DOHH2 (cell line): ENCODE results near the gene ITGB5.

Experiments
- H3F3A ChIP-seq: fragments of 200-600 bp; sonication (generic), shearing (Covaris generic); 2 replicates; pipeline ENCODE4 v1.6.0; 2016; ENCODE audit warnings: antibody characterized with exemption, mild to moderate bottlenecking; ENCODE audit not compliant: control insufficient read depth, insufficient read depth
- H3K27ac ChIP-seq: fragments of 200-600 bp; sonication (generic); 2 replicates; pipeline ENCODE4 v1.5.1; 2014; ENCODE audit warnings: low read depth, mild to moderate bottlenecking, low read length, moderate library complexity
- H3K27me3 ChIP-seq: fragments of 200-600 bp; sonication (generic); 2 replicates; pipeline ENCODE4 v1.6.1; 2014; ENCODE audit warnings: mild to moderate bottlenecking, low read length, mixed read lengths; ENCODE audit not compliant: control insufficient read depth
- H3K36me3 ChIP-seq: fragments of 200-600 bp; sonication (generic); 2 replicates; pipeline ENCODE4 v1.6.1; 2014; ENCODE audit warnings: mild to moderate bottlenecking, low read length, moderate library complexity, mixed read lengths; ENCODE audit not compliant: control insufficient read depth
- H3K4me1 ChIP-seq: fragments of 200-600 bp; sonication (generic); 2 replicates; pipeline ENCODE4 v1.6.1; 2014; ENCODE audit warnings: mild to moderate bottlenecking, low read length, mixed read lengths; ENCODE audit not compliant: control insufficient read depth
- H3K4me2 ChIP-seq: fragments of 200-600 bp; sonication (generic); 2 replicates; pipeline ENCODE4 v1.6.0; 2014; ENCODE audit warnings: mild to moderate bottlenecking, low read length, moderate library complexity
- H3K4me3 ChIP-seq: fragments of 200-600 bp; sonication (generic); 2 replicates; pipeline ENCODE4 v1.5.1; 2014; ENCODE audit warnings: mild to moderate bottlenecking, low read length, mixed read lengths
- H3K79me2 ChIP-seq: fragments of 200-600 bp; sonication (generic); 2 replicates; pipeline ENCODE4 v1.6.1; 2014; ENCODE audit warnings: mild to moderate bottlenecking, low read length, mixed read lengths; ENCODE audit not compliant: control insufficient read depth
- H3K9me2 ChIP-seq: fragments of 200-600 bp; sonication (generic); replicated peaks from 2 replicates; pipeline ENCODE4 v1.6.1; 2014; ENCODE audit warnings: mild to moderate bottlenecking, low read length, mixed read lengths; ENCODE audit not compliant: control insufficient read depth
- H3K9me3 ChIP-seq: fragments of 200-600 bp; sonication (generic); 2 replicates; pipeline ENCODE4 v1.6.1; 2014; ENCODE audit warnings: antibody characterized with exemption, low read length, mixed read lengths; ENCODE audit not compliant: control insufficient read depth, insufficient read depth
- H4K20me1 ChIP-seq: fragments of 200-600 bp; sonication (generic); 2 replicates; pipeline ENCODE4 v1.6.0; 2014; ENCODE audit warnings: low read depth, mild to moderate bottlenecking, antibody characterized with exemption, low read length, moderate library complexity; ENCODE audit not compliant: control insufficient read depth, insufficient read depth
- CTCF ChIP-seq: fragments of 200-600 bp; sonication (generic); IDR thresholded peaks from one replicate; pipeline ENCODE4 v1.5.1; 2014; ENCODE audit warnings: antibody characterized with exemption, mild to moderate bottlenecking, low read depth, low read length; ENCODE audit not compliant: poor library complexity, severe bottlenecking
- EZH2phosphoT487 ChIP-seq: fragments of 200-600 bp; sonication (generic); IDR thresholded peaks from 2 replicates; pipeline ENCODE4 v1.6.1; 2017; ENCODE audit warnings: borderline replicate concordance, mild to moderate bottlenecking, antibody characterized with exemption, low read length, moderate library complexity, mixed read lengths

ITGB5 gene

DNA sequence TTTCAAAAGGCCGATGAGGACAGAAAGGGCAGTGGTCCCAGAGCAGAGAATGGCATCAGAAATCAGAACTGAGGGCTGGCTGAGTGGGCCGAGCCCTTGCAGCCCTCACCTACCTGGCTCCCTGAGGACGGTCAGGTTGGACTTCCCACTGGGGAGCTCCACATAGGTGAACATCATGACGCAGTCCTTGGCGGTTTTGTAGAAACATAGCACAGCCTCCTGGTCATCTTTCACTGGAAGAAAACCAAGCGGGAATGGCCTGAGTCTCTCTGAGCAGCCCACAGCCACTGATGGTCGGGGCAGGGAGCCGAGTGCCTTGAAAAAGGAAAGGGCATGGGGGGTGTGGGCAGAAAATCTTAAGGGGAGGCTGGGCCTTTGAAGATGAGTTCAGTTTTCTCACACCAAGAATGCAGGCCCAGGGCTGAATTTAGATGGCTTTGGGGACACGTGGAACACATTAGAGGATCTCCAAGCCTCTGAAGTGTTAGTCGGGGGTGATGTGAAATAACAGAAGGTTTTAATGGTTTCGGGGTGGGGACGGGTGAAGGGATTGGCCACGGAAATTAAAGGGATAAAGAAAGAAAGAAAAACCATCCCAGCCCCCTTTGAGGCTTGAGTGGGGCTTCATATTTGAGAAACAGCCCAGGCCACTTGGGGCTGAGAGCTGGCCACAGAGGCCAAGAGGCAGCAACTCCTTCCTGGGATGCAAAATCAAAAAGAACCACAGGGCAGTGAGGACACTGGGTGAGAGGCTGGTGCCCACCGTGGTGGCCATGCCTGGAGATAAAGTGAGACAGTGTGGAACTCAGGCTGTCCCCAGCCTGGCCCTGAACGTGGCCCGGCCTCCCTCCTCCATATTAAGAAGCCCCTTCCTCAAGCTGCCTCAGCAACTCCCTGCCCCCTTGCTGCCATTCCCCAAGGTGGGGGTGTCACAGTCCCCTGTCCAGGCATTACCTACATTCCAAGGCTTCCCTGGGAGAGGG is 120.8 kb downstream of the ITGB5 start:
- Histone ChIP-seq H3K36me3 (no peaks in the 10 kb centered on the region), H3K4me2 (no peak overlapping the region), H3K4me3 (no peak overlapping the region), H3K27ac (no peak overlapping the region), H3K9me2 (no peaks in the 10 kb centered on the region), H3F3A (no peaks in the 10 kb centered on the region), H4K20me1 (no peaks in the 10 kb centered on the region), H3K9me3 (no peaks in the 10 kb centered on the region), H3K4me1 (no peaks in the 10 kb centered on the region), H3K27me3 (peaks cover 4% of the 10 kb centered on the region; the same call in 1 of the 2 replicates), H3K79me2 (no peaks in the 10 kb centered on the region)
- no peak for TF ChIP-seq CTCF
- TF ChIP-seq EZH2phosphoT487, result no peak

DNA sequence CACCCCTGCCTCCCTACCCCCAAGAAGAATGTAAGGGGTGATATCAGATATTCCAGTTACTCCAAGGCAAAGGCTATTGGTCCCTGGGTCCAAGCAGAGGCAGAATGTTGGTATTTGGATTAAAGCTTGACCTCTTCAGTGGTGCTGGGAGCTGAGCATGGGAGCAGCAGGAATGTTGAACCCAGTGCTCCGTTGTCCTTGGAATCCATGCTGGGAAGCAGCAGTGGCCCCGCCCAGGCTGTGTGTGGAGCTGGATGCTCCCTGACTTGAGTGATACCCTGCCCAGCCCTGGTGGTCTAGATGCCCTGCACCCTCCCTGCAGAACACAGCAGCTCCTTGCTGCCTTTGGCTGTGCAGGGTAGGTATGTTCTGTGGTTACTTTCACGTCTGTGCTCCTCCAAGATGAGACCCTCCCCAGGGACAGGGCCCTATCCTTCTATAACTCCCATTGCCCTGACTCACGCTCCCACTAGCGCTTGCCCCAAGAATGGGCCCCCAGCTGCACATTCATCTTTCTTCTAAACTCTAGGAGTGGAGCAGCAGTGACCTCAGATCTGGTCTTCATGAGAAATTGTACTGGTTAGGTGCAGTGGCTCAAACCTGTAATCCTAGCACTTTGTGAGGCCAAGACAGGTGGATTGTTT is 121.8 kb downstream of the ITGB5 start:
- Histone ChIP-seq H3K36me3 (no peaks in the 10 kb centered on the region), H3K27ac (no peak overlapping the region), H3K79me2 (no peaks in the 10 kb centered on the region), H3F3A (no peaks in the 10 kb centered on the region), H4K20me1 (no peaks in the 10 kb centered on the region), H3K9me2 (no peaks in the 10 kb centered on the region), H3K27me3 (peaks cover 4% of the 10 kb centered on the region; the same call in 1 of the 2 replicates), H3K4me3 (no peak overlapping the region), H3K4me2 (no peak overlapping the region), H3K9me3 (no peaks in the 10 kb centered on the region), H3K4me1 (no peaks in the 10 kb centered on the region)
- TF ChIP-seq CTCF (no peak), EZH2phosphoT487 (no peak)

DNA sequence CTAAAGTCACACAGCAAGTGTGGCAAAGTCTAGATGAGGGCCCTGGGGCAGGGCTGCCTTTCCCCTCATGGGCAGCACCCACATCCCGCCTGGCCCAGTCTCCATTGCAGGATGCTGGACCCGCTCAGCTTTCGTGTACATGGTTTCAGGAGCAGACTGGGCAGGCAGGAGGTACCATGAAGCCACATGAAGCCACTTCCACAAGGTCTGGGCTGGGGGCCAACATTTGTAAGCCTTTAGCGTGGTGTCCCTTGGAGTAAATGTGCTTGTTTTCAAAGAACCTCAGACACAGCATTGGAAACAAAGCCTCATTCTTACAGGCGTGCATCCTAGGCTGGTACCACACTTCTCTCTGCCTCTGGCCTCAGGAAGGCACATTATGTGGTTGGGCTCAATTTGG is 122.4 kb downstream of the ITGB5 start:
- Histone ChIP-seq H3K9me3 (no peaks in the 10 kb centered on the region), H3F3A (no peaks in the 10 kb centered on the region), H3K79me2 (no peaks in the 10 kb centered on the region), H3K4me3 (no peak overlapping the region), H3K9me2 (no peaks in the 10 kb centered on the region), H3K36me3 (no peaks in the 10 kb centered on the region), H3K27ac (no peak overlapping the region), H3K4me2 (no peak overlapping the region), H3K27me3 (peaks cover 4% of the 10 kb centered on the region; the same call in 1 of the 2 replicates), H3K4me1 (no peaks in the 10 kb centered on the region), H4K20me1 (no peaks in the 10 kb centered on the region)
- TF ChIP-seq EZH2phosphoT487 (no peak), CTCF (no peak)
